Body of pancreas (tissue), 4 donors: ENCODE results near the gene KLHL25.

Source experiments
- POLR2A ChIP-seq, 3 donors: fragments of 450-650 bp; IDR thresholded peaks; one replicate each; pipeline ENCODE4 v1.6.1; 2016; ENCODE audit warnings: antibody characterized with exemption in 3 of 3, mild to moderate bottlenecking in 2 of 3
- TF ChIP-seq, protein P1 (sequence below), 7 experiments: fragments of 450-650 bp in 4 of 7; fragments of 200-600 bp in 3 of 7; sonication (generic) in 3 of 7; IDR thresholded peaks; one replicate each; pipeline ENCODE4 v1.5.1; 2016 to 2019; ENCODE audit warnings: antibody characterized with exemption in 7 of 7

DNA sequence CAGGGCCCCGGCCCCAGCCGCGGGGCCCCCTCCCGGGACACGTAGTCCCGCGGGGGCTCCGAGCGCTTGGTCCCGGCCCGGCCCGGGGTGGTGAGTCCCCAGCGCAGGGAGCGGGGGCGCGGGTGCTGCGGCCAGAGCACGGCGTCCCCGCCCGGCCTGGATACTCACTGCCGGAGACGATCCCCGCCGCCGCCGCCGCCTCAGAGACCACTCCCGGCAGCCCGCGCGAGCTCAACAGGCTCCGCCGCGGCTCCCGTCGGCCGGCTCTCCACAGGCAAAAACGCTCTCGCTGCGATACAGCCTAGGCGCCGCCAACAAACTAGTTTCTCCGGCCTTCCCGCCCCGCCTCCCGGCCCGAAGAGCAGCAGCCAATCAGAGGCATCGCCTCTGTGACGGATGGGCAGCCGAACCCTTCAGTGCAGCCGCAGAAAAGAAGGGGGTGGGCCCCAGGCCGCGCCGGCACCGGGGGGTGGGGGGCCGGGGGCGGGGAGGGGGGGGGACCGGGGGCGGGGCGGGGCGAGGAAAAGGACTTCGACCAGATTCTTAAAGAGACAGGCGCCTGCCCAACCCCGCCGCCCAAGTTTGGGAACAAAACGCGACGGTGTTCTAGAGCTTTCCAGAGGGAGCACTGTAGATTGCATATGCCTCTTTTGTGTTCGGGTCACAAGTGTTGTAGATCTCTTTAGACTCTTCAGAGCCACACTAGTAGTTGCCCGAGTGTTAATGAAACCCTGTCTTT lies at the start of gene KLHL25:
- TF ChIP-seq, protein P1, sequence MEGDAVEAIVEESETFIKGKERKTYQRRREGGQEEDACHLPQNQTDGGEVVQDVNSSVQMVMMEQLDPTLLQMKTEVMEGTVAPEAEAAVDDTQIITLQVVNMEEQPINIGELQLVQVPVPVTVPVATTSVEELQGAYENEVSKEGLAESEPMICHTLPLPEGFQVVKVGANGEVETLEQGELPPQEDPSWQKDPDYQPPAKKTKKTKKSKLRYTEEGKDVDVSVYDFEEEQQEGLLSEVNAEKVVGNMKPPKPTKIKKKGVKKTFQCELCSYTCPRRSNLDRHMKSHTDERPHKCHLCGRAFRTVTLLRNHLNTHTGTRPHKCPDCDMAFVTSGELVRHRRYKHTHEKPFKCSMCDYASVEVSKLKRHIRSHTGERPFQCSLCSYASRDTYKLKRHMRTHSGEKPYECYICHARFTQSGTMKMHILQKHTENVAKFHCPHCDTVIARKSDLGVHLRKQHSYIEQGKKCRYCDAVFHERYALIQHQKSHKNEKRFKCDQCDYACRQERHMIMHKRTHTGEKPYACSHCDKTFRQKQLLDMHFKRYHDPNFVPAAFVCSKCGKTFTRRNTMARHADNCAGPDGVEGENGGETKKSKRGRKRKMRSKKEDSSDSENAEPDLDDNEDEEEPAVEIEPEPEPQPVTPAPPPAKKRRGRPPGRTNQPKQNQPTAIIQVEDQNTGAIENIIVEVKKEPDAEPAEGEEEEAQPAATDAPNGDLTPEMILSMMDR (IDR thresholded peaks at IDR 0.05), result peak in 1 of 7 experiments; percentile 17
- peak; percentile 78 to 83 (median 80) for TF ChIP-seq POLR2A (IDR thresholded peaks at IDR 0.05)
